HG02885 (cell line): ENCODE results near the gene PI4K2A.
"Not testable (repeated sequence)": the region's sequence is repeated elsewhere in the genome, so short reads cannot be mapped to it uniquely, and the experiment has no call there.

Source experiments
- ATAC-seq: cut with Tn5 transposase; IDR thresholded peaks from one replicate; pipeline ENCODE4 v1.9.1; 2021; ENCODE audit warnings: mild to moderate bottlenecking; ENCODE audit not compliant: unreplicated experiment, poor library complexity

Gene PI4K2A

GRCh38 chr10:97667463-97667862, 27.0 kb downstream of the PI4K2A start:
- no peak for ATAC-seq

- no peak for ATAC-seq
Measured at GRCh38 chr10:97669571-97669970, 29.1 kb downstream of the PI4K2A start.

- no peak for ATAC-seq
Measured at GRCh38 chr10:97673736-97674525, 33.5 kb downstream of the PI4K2A start.

- no peak for ATAC-seq
Measured at GRCh38 chr10:97675222-97675621, 34.8 kb downstream of the PI4K2A start.

GRCh38 chr10:97676770-97677581, 36.5 kb downstream of the PI4K2A start:
- ATAC-seq, result peak; percentile 74

- no peak for ATAC-seq
Measured at GRCh38 chr10:97679594-97679993, 39.1 kb downstream of the PI4K2A start.

GRCh38 chr10:97682042-97682441, 41.6 kb downstream of the PI4K2A start:
- no peak for ATAC-seq

- ATAC-seq, result no peak
Measured at GRCh38 chr10:97683556-97684367, 43.3 kb downstream of the PI4K2A start.

GRCh38 chr10:97684368-97684713, 43.9 kb downstream of the PI4K2A start:
- ATAC-seq, result not testable (repeated sequence)

GRCh38 chr10:97684866-97685394, 44.5 kb downstream of the PI4K2A start:
- ATAC-seq, result no peak

- no peak for ATAC-seq
Measured at GRCh38 chr10:97685395-97685958, 45.0 kb downstream of the PI4K2A start.

GRCh38 chr10:97686301-97686961, 46.0 kb downstream of the PI4K2A start:
- no peak for ATAC-seq

GRCh38 chr10:97686962-97687784, 46.7 kb downstream of the PI4K2A start, which contains the start of gene AVPI1:
Gene AVPI1, minus strand, starts transcription at chr10:97687241. Its CDS starts 7,336 bp downstream, at chr10:97679905.
- peak; percentile 94 for ATAC-seq

GRCh38 chr10:97687785-97688781, 47.6 kb downstream of the PI4K2A start:
- ATAC-seq, result no peak

- no peak for ATAC-seq
Measured at GRCh38 chr10:97689559-97690020, 49.1 kb downstream of the PI4K2A start.

GRCh38 chr10:97690133-97690532, 49.7 kb downstream of the PI4K2A start:
- no peak for ATAC-seq

GRCh38 chr10:97698072-97698655, 57.7 kb downstream of the PI4K2A start:
- not testable (repeated sequence) for ATAC-seq
